ENCODE data around the gene STARD7. TPM values are rescaled to one million over a fixed set of nuclear protein-coding genes. Genes with fewer than 3 reads are reported as not detected.

The STARD7 gene
- total RNA-seq, 2 donors from 2014 or later, result 145 to 159 TPM

DNA sequence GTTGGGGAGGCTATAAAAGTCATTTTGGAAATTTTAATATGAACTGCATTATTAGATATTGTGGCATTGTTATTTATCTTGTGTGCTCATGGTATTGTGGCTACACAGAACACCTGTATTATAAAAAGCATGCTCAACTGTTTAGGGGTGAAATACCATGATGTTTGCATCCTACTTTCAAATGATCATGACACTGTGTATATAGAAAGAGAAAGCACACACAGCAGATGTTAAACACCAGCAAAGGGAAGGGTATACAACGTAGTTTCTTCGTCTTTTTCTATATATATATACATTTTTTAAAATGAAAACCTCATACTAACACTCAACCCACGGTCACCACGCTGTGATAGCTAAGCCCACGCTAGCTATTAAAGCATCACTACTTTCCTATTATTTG is 27.1 kb downstream of the STARD7 start:
- Histone ChIP-seq H3K4me3 (ENCODE audit: low read length) (no peak overlapping the region), H3K27ac (ENCODE audit: low read depth, low read length) (no peak overlapping the region), H3K9me3 (ENCODE audit: control insufficient read depth, low read length) (no peaks in the 10 kb centered on the region), H3K27me3 (ENCODE audit: control insufficient read depth, insufficient read depth, low read length, poor library complexity, severe bottlenecking) (no peaks in the 10 kb centered on the region), H3K9ac (ENCODE audit: extremely low read depth, low read length, poor library complexity, severe bottlenecking) (no peak overlapping the region), H3K36me3 (ENCODE audit: control insufficient read depth, insufficient read depth, low read length) (peaks cover 27% of the 10 kb centered on the region), H3K4me1 (ENCODE audit: control insufficient read depth, insufficient read depth, low read length) (no peaks in the 10 kb centered on the region)
- TF ChIP-seq, protein P1, sequence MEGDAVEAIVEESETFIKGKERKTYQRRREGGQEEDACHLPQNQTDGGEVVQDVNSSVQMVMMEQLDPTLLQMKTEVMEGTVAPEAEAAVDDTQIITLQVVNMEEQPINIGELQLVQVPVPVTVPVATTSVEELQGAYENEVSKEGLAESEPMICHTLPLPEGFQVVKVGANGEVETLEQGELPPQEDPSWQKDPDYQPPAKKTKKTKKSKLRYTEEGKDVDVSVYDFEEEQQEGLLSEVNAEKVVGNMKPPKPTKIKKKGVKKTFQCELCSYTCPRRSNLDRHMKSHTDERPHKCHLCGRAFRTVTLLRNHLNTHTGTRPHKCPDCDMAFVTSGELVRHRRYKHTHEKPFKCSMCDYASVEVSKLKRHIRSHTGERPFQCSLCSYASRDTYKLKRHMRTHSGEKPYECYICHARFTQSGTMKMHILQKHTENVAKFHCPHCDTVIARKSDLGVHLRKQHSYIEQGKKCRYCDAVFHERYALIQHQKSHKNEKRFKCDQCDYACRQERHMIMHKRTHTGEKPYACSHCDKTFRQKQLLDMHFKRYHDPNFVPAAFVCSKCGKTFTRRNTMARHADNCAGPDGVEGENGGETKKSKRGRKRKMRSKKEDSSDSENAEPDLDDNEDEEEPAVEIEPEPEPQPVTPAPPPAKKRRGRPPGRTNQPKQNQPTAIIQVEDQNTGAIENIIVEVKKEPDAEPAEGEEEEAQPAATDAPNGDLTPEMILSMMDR (conservative IDR thresholded peaks at IDR 0.05), result no peak
- Mint-ChIP-seq H3K27ac (no peak overlapping the region), H3K27me3 (ENCODE audit: insufficient read depth) (no peaks in the 10 kb centered on the region), H3K9me3 (no peaks in the 10 kb centered on the region), H3K36me3 (ENCODE audit: low read depth) (peaks cover 25% of the 10 kb centered on the region), H3K4me1 (no peaks in the 10 kb centered on the region), H3K4me3 (no peak overlapping the region)
- WGBS, 2 experiments (ENCODE audit: insufficient coverage in 1 of 2, insufficient read length in 1 of 2), result 90 to 100% methylated on average over 3 of the region's 5 CpGs
- DNase-seq, result no peak

DNA sequence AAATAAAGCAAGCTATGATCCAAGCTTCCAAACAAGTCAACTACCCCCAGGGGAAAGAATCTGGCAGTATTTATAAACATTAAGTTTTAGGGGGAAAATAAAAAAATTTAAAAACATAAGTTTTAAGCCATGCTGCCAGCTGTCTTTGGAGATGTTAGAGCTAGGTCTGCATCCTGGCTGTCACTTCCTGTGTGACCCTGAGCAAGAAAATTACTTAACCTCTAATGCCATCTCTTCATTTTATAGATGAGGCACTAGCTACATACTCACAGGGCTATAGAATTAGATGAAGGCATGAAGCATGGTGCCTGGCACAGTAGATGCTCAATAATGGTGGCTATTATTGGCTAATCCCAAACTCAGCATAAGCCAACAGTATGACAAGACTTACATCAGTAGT is 28.1 kb downstream of the STARD7 start:
- peaks cover 16% of the 10 kb centered on the region for H3K36me3 Mint-ChIP-seq (ENCODE audit: low read depth)

DNA sequence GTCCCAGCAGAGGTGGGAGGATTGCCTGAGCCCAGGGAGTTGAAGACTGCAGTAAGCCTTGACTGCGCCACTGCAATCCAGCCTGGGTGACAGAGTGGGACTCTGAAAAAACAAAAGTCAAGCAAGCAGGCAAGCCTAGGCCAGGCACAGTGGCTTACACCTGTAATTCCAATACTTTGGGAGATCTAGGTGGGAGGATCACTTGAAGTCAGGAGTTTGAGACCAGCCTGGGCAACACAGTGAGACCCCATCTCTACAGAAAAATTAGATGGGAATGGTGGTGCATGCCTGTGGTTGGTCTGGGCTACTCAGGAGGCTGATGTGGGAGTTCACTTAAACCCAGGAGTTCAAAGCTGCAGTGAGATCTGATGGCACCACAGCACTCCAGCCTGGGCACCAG is 28.6 kb downstream of the STARD7 start:
- Histone ChIP-seq H3K9me3 (ENCODE audit: control insufficient read depth, low read length) (no peaks in the 10 kb centered on the region), H3K27ac (ENCODE audit: low read depth, low read length) (no peak overlapping the region), H3K4me1 (ENCODE audit: control insufficient read depth, insufficient read depth, low read length) (no peaks in the 10 kb centered on the region), H3K27me3 (ENCODE audit: control insufficient read depth, insufficient read depth, low read length, poor library complexity, severe bottlenecking) (no peaks in the 10 kb centered on the region), H3K4me3 (ENCODE audit: low read length) (no peak overlapping the region), H3K36me3 (ENCODE audit: control insufficient read depth, insufficient read depth, low read length) (peaks cover 11% of the 10 kb centered on the region), H3K9ac (ENCODE audit: extremely low read depth, low read length, poor library complexity, severe bottlenecking) (no peak overlapping the region)
- 94 to 100% methylated on average over 1 of the region's 1 CpG for WGBS, 2 experiments (ENCODE audit: insufficient coverage in 1 of 2, insufficient read length in 1 of 2)
- no peaks in the 10 kb centered on the region for H3K9me3 Mint-ChIP-seq
- no peak overlapping the region for H3K27ac Mint-ChIP-seq
- H3K27me3 Mint-ChIP-seq (ENCODE audit: insufficient read depth), result no peaks in the 10 kb centered on the region
- H3K4me3 Mint-ChIP-seq, result no peak overlapping the region
- peaks cover 11% of the 10 kb centered on the region for H3K36me3 Mint-ChIP-seq (ENCODE audit: low read depth)
- no peaks in the 10 kb centered on the region for H3K4me1 Mint-ChIP-seq
- no peak for DNase-seq
- TF ChIP-seq, protein P1 (conservative IDR thresholded peaks at IDR 0.05), result no peak

More for the DNA sequence above, 28.1 kb downstream of the STARD7 start:
- Histone ChIP-seq H3K27ac (ENCODE audit: low read depth, low read length) (no peak overlapping the region), H3K9ac (ENCODE audit: extremely low read depth, low read length, poor library complexity, severe bottlenecking) (no peak overlapping the region), H3K36me3 (ENCODE audit: control insufficient read depth, insufficient read depth, low read length) (peaks cover 17% of the 10 kb centered on the region), H3K4me3 (ENCODE audit: low read length) (no peak overlapping the region), H3K27me3 (ENCODE audit: control insufficient read depth, insufficient read depth, low read length, poor library complexity, severe bottlenecking) (no peaks in the 10 kb centered on the region), H3K9me3 (ENCODE audit: control insufficient read depth, low read length) (no peaks in the 10 kb centered on the region), H3K4me1 (ENCODE audit: control insufficient read depth, insufficient read depth, low read length) (no peaks in the 10 kb centered on the region)
- TF ChIP-seq, protein P1 (conservative IDR thresholded peaks at IDR 0.05), result no peak
- no peaks in the 10 kb centered on the region for H3K4me1 Mint-ChIP-seq
- no peaks in the 10 kb centered on the region for H3K27me3 Mint-ChIP-seq (ENCODE audit: insufficient read depth)
- no peaks in the 10 kb centered on the region for H3K9me3 Mint-ChIP-seq
- no peak for DNase-seq
- no peak overlapping the region for H3K4me3 Mint-ChIP-seq
- no peak overlapping the region for H3K27ac Mint-ChIP-seq

Data from endodermal cell (in vitro differentiated cells).